ENCODE data around the gene PXDN.

Gene PXDN

GRCh38 chr2:1581965-1582625 is 162.2 kb downstream of the PXDN start:
- no peak for DNase-seq (ENCODE audit: low spot score)

Measured in germinal center (tissue), 1 donor.